NCI-H1105 treated with DMSO at 0.1 percent for 48 hours (cell line): ENCODE data around the gene NLRP5.
"Not testable (repeated sequence)": the region's sequence is repeated elsewhere in the genome, so short reads cannot be mapped to it uniquely, and the experiment has no call there.

Experiments
- DNase-seq: peaks from one replicate; lab custom pipeline; 2025; lab: John Stamatoyannopoulos, UW

The NLRP5 gene

GRCh38 chr19:55986487-55986886 is at the start of gene NLRP5:
NLRP5 (plus strand) TSS chr19:55986775.
- peak; percentile 7 for DNase-seq

DNA sequence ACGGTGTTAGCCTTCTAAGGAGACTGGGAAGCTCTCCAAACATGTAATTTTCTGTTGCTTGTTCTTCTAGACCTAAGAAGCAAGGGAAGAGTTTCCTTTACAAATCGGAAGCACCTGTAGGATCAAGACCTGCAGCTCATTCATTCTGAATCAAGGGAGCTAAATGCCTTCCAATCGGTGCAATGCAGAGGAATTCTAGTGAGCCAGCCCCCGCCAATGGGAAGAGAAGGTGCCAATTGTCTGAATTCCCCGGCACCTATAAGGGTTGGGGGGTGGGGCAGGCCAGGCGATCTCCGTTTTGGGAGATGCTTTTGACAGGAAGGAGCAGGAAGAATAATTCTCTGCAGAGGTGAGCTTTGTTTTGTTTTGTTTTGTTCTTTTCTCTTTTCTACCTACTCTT is 47.4 kb upstream of the NLRP5 start:
- no peak for DNase-seq

- no peak for DNase-seq
These were observed 46.3 kb upstream of the NLRP5 start for GRCh38 chr19:55940306-55940705.

DNA sequence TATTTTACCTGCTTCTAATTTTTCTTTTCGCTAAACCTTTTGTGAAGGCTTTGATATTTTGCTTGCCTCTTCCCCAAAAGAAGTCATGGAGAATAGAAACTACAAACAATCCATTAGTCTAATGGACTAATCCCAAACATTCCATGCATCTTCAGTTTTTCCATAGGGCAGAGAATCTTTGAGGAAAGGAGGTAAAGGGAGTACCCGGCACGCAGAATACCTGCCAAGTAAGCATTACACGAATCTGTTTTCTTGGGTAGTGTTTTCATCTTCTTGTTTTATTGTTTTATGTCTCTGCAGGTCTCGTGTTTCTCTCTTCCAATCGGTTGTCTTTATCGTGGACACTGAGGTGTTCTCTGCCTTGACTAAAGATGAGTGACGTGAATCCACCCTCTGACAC is 39.0 kb upstream of the NLRP5 start, which contains the start of gene NLRP8:
NLRP8 (plus strand) TSS at position 301 of the 400 bp plus-strand sequence.
- no peak for DNase-seq

DNA sequence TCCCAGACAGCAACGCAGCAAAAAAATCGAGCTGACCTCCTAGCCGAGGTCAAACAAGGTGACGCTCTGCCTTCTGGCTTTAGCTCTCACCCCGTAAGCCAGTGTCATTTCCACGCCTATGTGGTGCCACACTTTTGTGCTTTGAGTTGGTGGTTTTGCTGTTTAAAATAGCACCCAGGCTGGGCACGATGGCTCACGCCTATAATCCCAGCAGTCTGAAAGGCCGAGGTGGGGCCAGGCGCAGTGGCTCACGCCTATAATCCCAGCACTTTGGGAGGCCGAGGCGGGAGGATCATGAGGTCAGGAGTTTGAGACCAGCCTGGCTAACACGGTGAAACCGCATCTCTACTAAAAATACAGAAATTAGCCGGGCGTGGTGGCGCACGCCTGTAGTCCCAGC is 36.0 kb upstream of the NLRP5 start:
- not testable (repeated sequence) for DNase-seq

DNA sequence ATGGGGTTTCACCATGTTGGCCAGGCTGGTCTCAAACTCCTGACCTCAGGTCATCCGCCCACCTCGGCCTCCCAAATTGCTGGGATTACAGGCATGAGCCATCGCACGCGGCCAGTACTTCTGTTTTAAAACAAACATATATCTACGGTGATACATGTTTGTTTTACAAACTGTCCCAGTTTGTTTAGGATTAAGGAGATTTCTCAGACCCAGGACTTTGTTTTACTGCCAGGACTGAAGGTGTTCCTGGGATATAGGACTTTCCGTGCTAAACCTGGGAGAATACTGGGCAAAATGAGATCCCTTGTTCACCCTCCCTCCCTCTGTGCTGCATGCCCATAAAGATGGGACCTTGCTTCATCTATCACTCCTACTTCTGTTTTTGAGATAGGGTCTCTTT is 30.1 kb upstream of the NLRP5 start:
- no peak for DNase-seq

DNA sequence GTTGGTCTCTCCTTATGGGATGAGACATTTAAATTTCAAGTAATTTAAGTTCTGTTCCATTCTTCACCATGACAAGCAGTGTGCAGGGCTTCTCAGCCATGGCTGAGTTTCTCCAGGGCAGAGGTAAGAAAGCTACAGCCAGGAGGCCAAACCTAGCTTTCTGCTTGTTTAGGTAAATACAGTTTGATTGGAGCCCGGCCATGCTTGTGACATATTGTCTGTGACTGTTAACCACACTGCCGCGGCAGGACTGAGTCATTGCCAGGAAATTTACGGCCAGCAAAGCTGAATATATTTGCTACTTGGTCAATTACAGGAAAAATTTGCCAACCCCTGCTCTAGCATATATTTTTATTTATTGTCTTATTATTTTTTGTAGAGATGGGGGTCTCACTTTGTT is 28.2 kb upstream of the NLRP5 start:
- no peak for DNase-seq

- no peak for DNase-seq
These were observed 26.4 kb upstream of the NLRP5 start for GRCh38 chr19:55959996-55960675.

- DNase-seq: no peak
These were observed 24.4 kb upstream of the NLRP5 start for GRCh38 chr19:55962186-55962585.

DNA sequence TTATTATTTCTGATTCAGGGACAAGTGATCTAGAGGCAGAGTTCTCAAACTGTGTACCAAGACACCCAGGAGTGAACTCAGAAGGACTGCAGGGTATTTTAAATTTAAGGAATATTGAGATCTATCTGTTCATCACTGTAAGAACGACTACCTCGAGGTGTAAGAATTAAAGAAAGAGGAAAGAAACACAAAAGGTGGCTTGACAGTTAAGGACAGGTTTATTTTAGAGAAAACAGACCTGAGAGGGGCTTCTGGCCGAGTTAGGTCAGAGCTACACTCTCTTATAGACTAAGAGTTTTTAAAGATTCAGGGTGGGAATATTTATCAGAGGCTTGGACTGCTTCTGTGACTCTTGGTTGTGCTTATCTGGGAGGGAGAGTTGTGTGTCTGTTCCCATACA is 12.6 kb upstream of the NLRP5 start:
- no peak for DNase-seq

DNA sequence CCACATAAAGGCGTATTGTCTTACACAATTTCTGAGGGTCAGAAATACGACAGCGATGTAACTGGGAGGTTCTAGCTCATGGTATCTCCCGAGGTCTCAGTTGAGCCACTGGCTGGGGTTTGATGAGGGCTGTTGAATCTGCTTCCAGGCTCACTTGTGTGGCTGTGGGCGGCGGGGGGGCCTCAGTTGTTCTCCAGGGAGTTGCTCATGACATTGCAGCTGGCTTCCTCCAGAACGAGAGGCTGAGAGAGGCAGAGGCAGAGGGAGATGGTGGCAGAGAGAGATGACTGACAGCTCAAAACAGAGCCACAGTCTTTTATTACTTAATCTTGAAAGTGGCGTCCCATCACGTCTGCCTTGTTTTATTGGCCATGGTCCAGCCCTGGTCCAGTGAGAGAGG is 6.2 kb upstream of the NLRP5 start:
- no peak for DNase-seq

DNA sequence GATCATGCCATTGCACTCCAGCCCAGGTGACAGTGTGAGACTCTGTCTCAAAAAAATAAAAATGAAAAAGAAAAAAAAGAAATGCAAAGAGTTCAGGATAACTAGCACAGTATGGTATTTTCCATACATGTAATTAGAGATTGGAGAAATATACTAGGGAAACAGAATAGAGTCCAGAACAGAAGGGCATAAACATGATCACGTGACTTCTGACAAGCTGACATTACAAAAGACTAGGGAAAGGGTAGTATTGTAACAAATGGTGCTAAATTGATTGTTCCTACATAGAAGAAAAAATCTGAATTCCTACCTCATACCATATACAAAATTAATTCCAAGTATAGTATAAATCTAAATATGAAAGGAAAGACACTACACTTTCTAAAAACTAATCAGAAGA is 1.3 kb upstream of the NLRP5 start:
- no peak for DNase-seq

DNA sequence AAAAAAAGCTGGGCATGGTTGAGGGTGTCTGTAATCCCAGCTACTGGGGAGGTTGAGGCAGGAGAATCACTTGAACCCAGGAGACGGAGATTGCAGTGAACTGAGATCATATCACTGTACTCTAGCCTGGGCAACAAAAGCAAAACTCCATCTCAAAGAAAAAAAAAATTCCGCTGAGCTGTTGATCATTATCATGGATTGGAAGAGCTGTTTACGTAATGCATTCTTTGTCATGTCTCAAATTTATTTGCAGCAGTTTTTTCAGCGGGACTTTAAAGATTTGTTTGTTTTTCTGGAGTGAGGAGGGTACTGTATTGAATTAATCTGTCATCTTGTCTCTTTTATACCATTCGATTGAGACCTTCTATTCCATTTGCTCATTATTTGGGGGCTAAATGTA is 4.3 kb downstream of the NLRP5 start:
- DNase-seq: no peak

DNA sequence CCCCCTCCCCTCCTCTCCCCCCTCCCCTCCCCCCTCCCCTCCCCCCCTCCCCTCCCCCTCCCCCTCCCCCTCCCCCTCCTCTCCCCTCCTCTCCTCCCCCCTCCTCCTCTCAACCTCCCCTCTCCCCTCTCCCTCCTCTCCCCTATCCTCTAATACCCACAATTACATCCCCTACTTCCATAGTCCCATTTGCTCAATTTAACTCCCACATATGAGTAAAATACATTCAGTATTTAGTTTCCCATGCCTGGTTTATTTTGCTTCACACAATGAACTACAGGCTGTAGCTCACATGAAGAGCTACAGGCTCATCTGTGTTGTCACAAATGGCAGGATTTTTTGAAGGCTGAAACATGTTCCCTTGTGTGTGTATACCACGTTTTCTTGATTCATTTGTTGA is 6.9 kb downstream of the NLRP5 start:
- no peak for DNase-seq

- DNase-seq: no peak
These were observed 28.2 kb downstream of the NLRP5 start for GRCh38 chr19:56014765-56015164.

- no peak for DNase-seq
These were observed 29.2 kb downstream of the NLRP5 start for GRCh38 chr19:56015756-56016155.

DNA sequence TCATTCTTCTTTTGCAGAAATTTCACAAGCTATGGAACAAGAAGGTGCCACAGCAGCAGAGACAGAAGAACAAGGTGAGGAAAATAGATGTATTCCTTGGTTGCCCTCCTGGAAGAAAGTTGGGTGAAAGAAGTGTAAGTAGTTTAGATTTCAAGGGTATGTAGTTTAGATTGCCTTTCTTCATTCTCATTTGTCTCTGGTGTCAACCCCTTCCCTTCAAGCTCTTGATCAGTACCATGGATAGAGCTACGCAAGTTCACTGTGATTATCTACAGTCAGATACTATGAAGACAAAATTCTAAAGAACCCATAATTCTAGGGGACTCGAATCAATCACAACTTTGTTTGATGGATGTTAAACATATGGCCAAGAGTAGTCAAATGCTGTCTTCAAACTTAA is 32.8 kb downstream of the NLRP5 start:
- not testable (repeated sequence) for DNase-seq

DNA sequence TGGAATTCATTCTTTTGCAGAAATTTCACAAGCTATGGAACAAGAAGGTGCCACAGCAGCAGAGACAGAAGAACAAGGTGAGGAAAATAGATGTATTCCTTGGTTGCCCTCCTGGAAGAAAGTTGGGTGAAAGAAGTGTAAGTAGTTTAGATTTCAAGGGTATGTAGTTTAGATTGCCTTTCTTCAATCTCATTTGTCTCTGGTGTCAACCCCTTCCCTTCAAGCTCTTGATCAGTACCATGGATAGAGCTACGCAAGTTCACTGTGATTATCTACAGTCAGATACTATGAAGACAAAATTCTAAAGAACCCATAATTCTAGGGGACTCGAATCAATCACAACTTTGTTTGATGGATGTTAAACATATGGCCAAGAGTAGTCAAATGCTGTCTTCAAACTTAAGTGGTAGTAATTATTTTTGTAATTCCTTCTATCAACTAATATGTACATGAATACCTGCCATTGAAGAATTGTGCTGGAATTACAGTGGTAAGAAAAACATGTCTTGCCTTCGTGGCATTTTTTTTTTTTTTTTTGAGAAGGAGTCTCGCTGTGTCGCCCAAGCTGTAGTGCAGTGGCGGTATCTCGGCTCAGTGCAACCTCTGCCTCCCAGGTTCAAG is 33.9 kb downstream of the NLRP5 start:
- DNase-seq: not testable (repeated sequence)

- DNase-seq: no peak
These were observed 40.2 kb downstream of the NLRP5 start for GRCh38 chr19:56026769-56027168.

DNA sequence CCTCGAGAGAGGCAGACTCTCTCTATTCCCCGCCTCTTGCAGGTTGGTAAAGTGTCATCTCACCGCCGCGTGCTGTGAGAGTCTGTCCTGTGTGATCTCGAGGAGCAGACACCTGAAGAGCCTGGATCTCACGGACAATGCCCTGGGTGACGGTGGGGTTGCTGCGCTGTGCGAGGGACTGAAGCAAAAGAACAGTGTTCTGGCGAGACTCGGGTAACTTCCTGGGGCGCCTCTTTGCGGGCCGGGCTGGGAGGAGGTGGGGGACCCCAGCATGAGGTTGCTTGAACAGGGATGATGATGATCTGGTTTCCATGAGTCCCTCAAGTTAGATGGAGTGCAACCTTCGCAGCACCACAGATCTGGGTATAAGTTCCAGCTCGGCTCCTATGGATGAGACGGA is 67.0 kb downstream of the NLRP5 start:
- no peak for DNase-seq

GRCh38 chr19:56066152-56067023 is 79.8 kb downstream of the NLRP5 start:
- peak; percentile 78 for DNase-seq

- DNase-seq: no peak
These were observed 83.1 kb downstream of the NLRP5 start for GRCh38 chr19:56069642-56070041.

GRCh38 chr19:56071151-56071550 is 84.6 kb downstream of the NLRP5 start:
- no peak for DNase-seq
